Retinal pigment epithelial cell (primary cell): ENCODE results near the gene MIDN.
"Not testable (repeated sequence)": the region's sequence is repeated elsewhere in the genome, so short reads cannot be mapped to it uniquely, and the experiment has no call there.

Experiments used
- DNase-seq: peaks from one replicate; pipeline ENCODE4 v3.0.0-alpha.2; 2010; ENCODE audit warnings: low read depth
- H3K4me3 ChIP-seq: 2 replicates; pipeline ENCODE4 v1.5.1; 2011; ENCODE audit warnings: mild to moderate bottlenecking, low read length, control low read depth, moderate library complexity
- TF ChIP-seq, protein P1 (sequence below): conservative IDR thresholded peaks from 2 replicates; pipeline ENCODE4 v1.5.1; 2011; ENCODE audit warnings: low read depth, low read length, control low read depth, inconsistent platforms

The MIDN gene

DNA sequence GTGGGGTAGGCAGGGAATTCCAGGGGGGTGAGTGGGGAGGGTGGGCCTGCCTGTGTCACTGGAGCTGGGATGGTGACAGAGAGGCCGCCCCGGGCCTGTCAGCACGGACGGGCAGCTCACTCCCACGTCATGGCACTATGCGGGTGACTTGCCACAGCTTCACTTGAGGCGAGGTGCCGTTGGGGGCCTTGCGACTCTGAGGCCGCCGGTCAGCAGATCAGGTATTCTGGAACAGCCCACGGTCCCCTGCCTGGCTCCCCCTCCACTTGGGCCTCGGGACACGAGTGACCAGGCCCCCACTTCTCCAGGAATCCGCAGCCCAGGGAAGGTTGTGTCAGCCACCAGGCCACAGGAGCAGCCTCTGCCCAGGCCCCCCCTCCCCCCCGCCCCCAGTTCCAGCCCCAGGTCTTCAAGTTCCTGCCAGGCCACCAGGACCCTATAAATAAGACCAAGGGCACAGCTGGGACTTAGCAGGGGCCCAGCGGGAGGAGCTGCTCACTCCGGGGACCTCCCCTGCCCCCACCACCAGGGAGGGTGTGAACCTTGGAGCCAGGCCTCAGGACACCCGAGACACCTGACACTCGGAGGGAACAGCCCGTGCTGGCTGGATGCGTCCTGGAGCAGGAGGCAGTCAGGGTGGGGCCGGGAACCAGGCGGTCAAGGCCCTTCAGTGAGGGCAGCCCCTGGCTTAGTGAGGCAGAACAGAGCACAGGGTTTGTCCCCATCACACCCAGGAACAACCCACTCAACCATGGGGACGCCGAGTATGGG, 2.7 kb upstream of the MIDN start:
- DNase-seq: no peak
- H3K4me3 ChIP-seq: no peak overlapping the region
- TF ChIP-seq, protein P1, sequence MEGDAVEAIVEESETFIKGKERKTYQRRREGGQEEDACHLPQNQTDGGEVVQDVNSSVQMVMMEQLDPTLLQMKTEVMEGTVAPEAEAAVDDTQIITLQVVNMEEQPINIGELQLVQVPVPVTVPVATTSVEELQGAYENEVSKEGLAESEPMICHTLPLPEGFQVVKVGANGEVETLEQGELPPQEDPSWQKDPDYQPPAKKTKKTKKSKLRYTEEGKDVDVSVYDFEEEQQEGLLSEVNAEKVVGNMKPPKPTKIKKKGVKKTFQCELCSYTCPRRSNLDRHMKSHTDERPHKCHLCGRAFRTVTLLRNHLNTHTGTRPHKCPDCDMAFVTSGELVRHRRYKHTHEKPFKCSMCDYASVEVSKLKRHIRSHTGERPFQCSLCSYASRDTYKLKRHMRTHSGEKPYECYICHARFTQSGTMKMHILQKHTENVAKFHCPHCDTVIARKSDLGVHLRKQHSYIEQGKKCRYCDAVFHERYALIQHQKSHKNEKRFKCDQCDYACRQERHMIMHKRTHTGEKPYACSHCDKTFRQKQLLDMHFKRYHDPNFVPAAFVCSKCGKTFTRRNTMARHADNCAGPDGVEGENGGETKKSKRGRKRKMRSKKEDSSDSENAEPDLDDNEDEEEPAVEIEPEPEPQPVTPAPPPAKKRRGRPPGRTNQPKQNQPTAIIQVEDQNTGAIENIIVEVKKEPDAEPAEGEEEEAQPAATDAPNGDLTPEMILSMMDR: no peak

DNA sequence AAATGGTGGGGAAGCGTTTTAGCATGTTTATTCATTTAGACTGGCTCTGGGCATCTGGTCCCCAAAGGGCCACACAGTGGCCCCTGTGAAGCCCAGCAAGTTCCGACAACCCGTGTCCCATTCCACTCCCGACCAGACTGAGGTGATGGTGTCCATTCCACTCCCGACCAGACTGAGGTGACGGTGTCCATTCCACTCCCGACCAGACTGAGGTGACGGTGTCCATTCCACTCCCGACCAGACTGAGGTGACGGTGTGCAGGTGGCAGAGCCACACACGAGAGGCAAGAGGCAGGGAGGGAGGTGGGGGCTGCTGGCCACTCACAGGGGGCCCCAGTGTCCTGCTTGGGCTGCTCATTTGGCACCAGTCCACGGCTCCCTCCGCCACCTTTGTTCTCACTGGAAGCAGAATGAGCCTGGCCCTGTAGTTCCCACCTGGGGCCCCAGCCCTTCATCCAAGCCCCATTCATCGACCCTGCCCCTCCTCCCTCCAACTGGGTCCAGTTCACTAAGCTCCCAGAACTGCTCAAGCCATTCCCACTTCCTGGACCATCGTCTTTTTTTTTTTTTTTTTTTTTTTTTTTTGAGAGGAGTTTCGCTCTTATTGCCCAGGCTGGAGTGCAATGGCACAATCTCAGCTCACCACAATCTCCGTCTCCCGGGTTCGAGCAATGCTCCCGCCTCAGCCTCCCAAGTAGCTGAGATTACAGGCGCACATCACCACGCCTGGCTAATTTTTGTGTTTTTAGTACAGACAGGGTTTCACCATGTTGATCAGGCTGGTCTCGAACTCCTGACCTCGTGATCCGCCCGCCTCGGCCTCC, 1.9 kb upstream of the MIDN start:
- H3K4me3 ChIP-seq, DNase-seq: not testable (repeated sequence)

DNA sequence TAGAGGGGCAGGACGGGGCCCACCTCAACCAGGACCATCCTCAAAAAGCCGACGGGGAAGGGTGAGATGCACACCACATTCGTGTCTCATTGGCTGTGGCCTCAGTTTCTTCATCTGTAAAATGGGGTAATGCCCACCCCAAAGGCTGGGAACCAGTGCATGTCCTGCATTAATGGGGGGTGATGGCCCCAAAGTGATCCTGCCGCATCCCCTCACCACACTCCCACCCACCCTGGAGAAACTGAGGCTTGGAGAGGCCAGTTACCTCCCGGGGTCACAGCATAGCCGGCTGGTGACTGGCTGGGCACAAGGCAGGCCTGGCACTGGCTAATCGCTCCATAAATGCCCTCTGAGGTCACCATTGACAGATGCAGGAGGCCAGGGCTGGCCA, 640 bp upstream of the MIDN start:
- no peak for DNase-seq
- TF ChIP-seq, protein P1: no peak
- peak overlapping the region; percentile 39 for H3K4me3 ChIP-seq

DNA sequence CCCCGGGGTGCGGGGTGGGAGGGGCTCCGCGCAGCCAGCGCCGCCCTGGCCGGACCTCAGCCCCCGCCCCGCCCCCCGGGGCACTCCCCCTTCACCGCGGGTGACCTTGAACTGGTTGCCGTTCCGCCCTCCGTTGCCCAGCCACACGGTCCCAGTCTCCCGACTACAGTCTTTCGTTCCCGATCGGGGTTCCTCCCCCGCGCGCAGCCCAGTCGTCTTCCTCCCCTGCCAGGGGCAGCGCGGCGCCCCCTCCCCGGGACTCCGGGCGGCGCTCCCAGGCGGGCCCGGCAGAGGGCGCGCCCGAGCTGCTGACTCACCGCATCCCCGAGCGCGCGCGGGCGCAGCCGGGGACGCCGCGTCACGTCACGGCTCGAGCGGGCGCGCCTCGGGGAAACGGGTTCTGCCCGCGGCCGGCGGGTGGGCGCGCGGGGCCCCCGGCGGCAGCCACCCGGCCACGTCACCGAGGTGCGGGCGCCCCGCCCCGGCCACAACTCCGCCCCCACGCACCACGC, 459 bp downstream of the MIDN start:
- peak overlapping the region; percentile 70 for H3K4me3 ChIP-seq
- TF ChIP-seq, protein P1: peak; percentile 55
- no peak for DNase-seq

DNA sequence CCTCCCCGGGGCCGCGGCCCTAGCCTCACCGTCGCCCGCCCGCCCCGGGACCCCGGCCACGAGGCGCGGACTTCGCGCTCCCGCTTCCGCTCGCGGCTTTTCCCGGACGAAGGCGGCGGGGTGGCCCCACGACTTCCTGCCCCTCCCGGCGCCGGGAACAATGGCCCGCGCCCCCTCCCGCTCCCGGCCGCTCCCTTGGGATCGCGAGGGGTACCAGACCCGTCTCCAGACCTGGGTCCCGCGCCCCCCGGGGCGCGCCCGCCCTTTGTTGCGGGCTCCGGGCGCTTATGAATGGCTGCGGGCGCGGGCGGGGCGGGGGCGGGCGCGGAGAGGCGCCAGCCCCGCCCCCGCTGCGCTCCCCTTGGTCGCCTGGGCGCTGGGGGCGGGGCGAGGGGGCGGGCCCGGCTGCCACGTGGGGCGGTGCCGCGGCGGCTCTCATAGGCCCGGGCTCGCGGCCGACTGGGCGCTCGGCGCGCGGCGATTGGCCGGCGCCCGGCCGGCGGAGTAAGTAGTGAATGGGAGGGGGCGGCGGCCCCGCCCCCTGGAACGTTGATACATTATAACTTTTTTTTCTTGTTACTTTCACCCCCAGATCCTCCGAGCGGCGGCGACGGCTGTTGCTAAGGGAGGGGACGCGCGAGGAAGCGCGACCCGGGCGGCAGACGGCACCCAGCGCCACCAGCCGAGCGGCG, 1.1 kb downstream of the MIDN start:
- H3K4me3 ChIP-seq: peak overlapping the region; percentile 79
- peak; percentile 81 for DNase-seq
- TF ChIP-seq, protein P1: no peak

DNA sequence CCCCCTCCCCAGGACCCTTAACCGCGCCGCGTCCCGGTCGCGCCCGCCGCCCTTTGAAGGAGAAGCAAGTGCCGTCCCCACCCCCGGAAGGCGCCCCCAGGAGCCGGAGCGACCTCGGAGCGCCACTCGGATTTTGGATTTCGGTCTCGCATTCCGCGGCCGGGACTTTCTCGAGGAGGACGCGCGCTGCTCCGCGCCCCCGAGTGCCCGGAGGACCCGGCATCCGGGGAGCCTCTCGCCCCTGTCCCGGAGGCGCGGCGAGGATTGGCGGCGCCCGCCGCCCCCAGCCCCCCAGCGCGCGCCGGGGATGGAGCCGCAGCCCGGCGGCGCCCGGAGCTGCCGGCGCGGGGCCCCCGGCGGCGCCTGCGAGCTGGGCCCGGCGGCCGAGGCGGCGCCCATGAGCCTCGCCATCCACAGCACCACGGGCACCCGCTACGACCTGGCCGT, 1.6 kb downstream of the MIDN start:
- peak overlapping the region; percentile 79 for H3K4me3 ChIP-seq
- TF ChIP-seq, protein P1: no peak
- no peak for DNase-seq
